ENCODE measurements around the gene SRSF9. TPM values are rescaled to one million over a fixed set of nuclear protein-coding genes. Genes with fewer than 3 reads are reported as not detected.

The SRSF9 gene
- total and polyA plus RNA-seq, 2 of the 13 experiments (the other 11 are each of a cell fraction or from before 2014, with no cell fraction given) = 125 to 144 TPM

- TF ChIP-seq CBFB (CRISPR knock-in tag; IDR thresholded peaks at IDR 0.05) = no peak; the same call in none of the 2 replicates
- no peak for TF ChIP-seq ARNT (IDR thresholded peaks at IDR 0.05)
- TF ChIP-seq POLR2AphosphoS5 (IDR thresholded peaks at IDR 0.05; ENCODE audit: low read depth, low read length) = peak; percentile 95
- no peak for TF ChIP-seq ZNF296 (CRISPR knock-in tag; conservative IDR thresholded peaks at IDR 0.05)
- TF ChIP-seq, protein P1, sequence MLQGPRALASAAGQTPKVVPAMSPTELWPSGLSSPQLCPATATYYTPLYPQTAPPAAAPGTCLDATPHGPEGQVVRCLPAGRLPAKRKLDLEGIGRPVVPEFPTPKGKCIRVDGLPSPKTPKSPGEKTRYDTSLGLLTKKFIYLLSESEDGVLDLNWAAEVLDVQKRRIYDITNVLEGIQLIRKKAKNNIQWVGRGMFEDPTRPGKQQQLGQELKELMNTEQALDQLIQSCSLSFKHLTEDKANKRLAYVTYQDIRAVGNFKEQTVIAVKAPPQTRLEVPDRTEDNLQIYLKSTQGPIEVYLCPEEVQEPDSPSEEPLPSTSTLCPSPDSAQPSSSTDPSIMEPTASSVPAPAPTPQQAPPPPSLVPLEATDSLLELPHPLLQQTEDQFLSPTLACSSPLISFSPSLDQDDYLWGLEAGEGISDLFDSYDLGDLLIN (CRISPR knock-in tag; IDR thresholded peaks at IDR 0.05; ENCODE audit: borderline replicate concordance) = no peak
- no peak for TF ChIP-seq GZF1 (CRISPR knock-in tag; IDR thresholded peaks at IDR 0.05)
- TF ChIP-seq HNRNPL (IDR thresholded peaks at IDR 0.05; ENCODE audit: low read depth, low read length) = no peak
- TF ChIP-seq MATR3 (CRISPR knock-in tag; IDR thresholded peaks at IDR 0.05) = no peak
- TF ChIP-seq ZBTB42 (CRISPR knock-in tag; IDR thresholded peaks at IDR 0.05) = peak; percentile 74; the same call in 1 of the 2 replicates
- no peak for TF ChIP-seq ZNF468 (CRISPR knock-in tag; IDR thresholded peaks at IDR 0.05)
- TF ChIP-seq HOXA3 (CRISPR knock-in tag; IDR thresholded peaks at IDR 0.05) = peak; percentile 77
- TF ChIP-seq, protein P2, sequence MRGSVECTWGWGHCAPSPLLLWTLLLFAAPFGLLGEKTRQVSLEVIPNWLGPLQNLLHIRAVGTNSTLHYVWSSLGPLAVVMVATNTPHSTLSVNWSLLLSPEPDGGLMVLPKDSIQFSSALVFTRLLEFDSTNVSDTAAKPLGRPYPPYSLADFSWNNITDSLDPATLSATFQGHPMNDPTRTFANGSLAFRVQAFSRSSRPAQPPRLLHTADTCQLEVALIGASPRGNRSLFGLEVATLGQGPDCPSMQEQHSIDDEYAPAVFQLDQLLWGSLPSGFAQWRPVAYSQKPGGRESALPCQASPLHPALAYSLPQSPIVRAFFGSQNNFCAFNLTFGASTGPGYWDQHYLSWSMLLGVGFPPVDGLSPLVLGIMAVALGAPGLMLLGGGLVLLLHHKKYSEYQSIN (CRISPR knock-in tag; IDR thresholded peaks at IDR 0.05; ENCODE audit: borderline replicate concordance) = no peak
- peak; percentile 50 for TF ChIP-seq ZFP91 (CRISPR knock-in tag; IDR thresholded peaks at IDR 0.05; ENCODE audit: borderline replicate concordance)
- TF ChIP-seq DPF2 (CRISPR knock-in tag; IDR thresholded peaks at IDR 0.05; ENCODE audit: borderline replicate concordance, low read depth) = no peak
- TF ChIP-seq AHDC1 (CRISPR knock-in tag; IDR thresholded peaks at IDR 0.05; ENCODE audit: borderline replicate concordance) = no peak
- no peak for TF ChIP-seq ZSCAN29 (CRISPR knock-in tag; conservative IDR thresholded peaks at IDR 0.05)
- TF ChIP-seq, protein P3, sequence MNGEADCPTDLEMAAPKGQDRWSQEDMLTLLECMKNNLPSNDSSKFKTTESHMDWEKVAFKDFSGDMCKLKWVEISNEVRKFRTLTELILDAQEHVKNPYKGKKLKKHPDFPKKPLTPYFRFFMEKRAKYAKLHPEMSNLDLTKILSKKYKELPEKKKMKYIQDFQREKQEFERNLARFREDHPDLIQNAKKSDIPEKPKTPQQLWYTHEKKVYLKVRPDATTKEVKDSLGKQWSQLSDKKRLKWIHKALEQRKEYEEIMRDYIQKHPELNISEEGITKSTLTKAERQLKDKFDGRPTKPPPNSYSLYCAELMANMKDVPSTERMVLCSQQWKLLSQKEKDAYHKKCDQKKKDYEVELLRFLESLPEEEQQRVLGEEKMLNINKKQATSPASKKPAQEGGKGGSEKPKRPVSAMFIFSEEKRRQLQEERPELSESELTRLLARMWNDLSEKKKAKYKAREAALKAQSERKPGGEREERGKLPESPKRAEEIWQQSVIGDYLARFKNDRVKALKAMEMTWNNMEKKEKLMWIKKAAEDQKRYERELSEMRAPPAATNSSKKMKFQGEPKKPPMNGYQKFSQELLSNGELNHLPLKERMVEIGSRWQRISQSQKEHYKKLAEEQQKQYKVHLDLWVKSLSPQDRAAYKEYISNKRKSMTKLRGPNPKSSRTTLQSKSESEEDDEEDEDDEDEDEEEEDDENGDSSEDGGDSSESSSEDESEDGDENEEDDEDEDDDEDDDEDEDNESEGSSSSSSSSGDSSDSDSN (CRISPR knock-in tag; IDR thresholded peaks at IDR 0.05) = peak; percentile 70
- 0 out of 2 replicates have a peak, but pooled peaks have one; percentile 26 for TF ChIP-seq ZNF253 (CRISPR knock-in tag; IDR thresholded peaks at IDR 0.05; ENCODE audit: borderline replicate concordance)
Observed at GRCh38 chr12:120495731-120496412, 26.3 kb upstream of the SRSF9 start, which contains the start of gene DYNLL1 (continued).

Data from HepG2 (cell line).